Measurements from ENCODE around the gene COPS3.

DNA sequence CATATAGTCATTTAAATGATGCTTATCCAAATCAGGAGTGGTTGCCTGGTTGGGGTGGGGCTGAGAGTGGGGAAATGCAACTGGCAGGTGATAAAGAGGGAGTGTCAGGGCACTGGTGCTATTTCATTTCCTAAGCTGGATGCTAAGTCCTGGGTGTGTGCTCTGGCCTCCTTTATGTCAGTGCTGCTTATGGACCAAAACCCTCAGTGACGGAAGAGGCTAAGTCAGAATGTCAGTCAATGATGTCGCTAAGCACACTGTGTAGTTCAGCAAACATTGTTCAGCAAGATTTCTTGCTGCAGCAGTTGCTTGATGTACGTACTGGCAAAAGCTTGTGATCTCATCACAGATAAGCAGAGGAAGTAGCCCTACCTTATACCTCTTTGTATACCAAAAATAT, 27.6 kb downstream of the COPS3 start:
- TF ChIP-seq POLR2A (IDR thresholded peaks at IDR 0.05), result no peak
- TF ChIP-seq, protein P1, sequence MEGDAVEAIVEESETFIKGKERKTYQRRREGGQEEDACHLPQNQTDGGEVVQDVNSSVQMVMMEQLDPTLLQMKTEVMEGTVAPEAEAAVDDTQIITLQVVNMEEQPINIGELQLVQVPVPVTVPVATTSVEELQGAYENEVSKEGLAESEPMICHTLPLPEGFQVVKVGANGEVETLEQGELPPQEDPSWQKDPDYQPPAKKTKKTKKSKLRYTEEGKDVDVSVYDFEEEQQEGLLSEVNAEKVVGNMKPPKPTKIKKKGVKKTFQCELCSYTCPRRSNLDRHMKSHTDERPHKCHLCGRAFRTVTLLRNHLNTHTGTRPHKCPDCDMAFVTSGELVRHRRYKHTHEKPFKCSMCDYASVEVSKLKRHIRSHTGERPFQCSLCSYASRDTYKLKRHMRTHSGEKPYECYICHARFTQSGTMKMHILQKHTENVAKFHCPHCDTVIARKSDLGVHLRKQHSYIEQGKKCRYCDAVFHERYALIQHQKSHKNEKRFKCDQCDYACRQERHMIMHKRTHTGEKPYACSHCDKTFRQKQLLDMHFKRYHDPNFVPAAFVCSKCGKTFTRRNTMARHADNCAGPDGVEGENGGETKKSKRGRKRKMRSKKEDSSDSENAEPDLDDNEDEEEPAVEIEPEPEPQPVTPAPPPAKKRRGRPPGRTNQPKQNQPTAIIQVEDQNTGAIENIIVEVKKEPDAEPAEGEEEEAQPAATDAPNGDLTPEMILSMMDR (IDR thresholded peaks at IDR 0.05), result no peak
